OCI-LY1 (cell line): Measurements from ENCODE around the gene FDXR.

Experiments
- H2AFZ ChIP-seq: fragments of 200-600 bp; sonication (generic), shearing (Covaris generic); 2 replicates; pipeline ENCODE4 v1.6.0; 2014; ENCODE audit warnings: antibody characterized with exemption, mild to moderate bottlenecking, low read length
- H3F3A ChIP-seq: fragments of 200-600 bp; sonication (generic), shearing (Covaris generic); 2 replicates; pipeline ENCODE4 v1.6.0; 2014; ENCODE audit warnings: mild to moderate bottlenecking, antibody characterized with exemption, low read length, moderate library complexity; ENCODE audit not compliant: insufficient read depth
- H3K27ac ChIP-seq: fragments of 200-600 bp; sonication (generic); 2 replicates; pipeline ENCODE4 v1.5.1; 2014; ENCODE audit warnings: low read length, mixed run types, mild to moderate bottlenecking, low read depth; ENCODE audit not compliant: poor library complexity, severe bottlenecking
- H3K27me3 ChIP-seq: fragments of 200-600 bp; sonication (generic); 2 replicates; pipeline ENCODE4 v1.6.0; 2014; ENCODE audit warnings: antibody characterized with exemption, mild to moderate bottlenecking, low read length, moderate library complexity; ENCODE audit not compliant: insufficient read depth
- H3K36me3 ChIP-seq: fragments of 200-600 bp; sonication (generic); 2 replicates; pipeline ENCODE4 v1.6.1; 2014; ENCODE audit warnings: mild to moderate bottlenecking, antibody characterized with exemption, low read length, moderate library complexity, mixed read lengths; ENCODE audit not compliant: insufficient read depth
- H3K4me1 ChIP-seq: fragments of 200-600 bp; sonication (generic); 2 replicates; pipeline ENCODE4 v1.5.1; 2014; ENCODE audit warnings: mild to moderate bottlenecking, low read length, moderate library complexity; ENCODE audit not compliant: insufficient read depth, severe bottlenecking
- H3K4me2 ChIP-seq: fragments of 200-600 bp; sonication (generic), shearing (Covaris generic); 2 replicates; pipeline ENCODE4 v1.6.1; 2014; ENCODE audit warnings: low read length
- H3K4me3 ChIP-seq: fragments of 200-600 bp; sonication (generic); 2 replicates; pipeline ENCODE4 v1.5.1; 2014; ENCODE audit warnings: low read length, low read depth, mild to moderate bottlenecking, mixed read lengths; ENCODE audit not compliant: poor library complexity, severe bottlenecking
- H3K79me2 ChIP-seq: fragments of 200-600 bp; shearing (Covaris generic); 2 replicates; pipeline ENCODE4 v1.6.1; 2016; ENCODE audit warnings: mixed run types, low read length, mixed read lengths; ENCODE audit not compliant: insufficient read depth
- H3K9ac ChIP-seq: fragments of 200-600 bp; sonication (generic), shearing (Covaris generic); 2 replicates; pipeline ENCODE4 v1.6.1; 2014; ENCODE audit warnings: mild to moderate bottlenecking, low read length, mixed read lengths
- H3K9me2 ChIP-seq: fragments of 200-600 bp; sonication (generic), shearing (Covaris generic); 2 replicates; pipeline ENCODE4 v1.6.1; 2014; ENCODE audit warnings: low read depth, mild to moderate bottlenecking, low read length, mixed read lengths
- H3K9me3 ChIP-seq: fragments of 200-600 bp; shearing (Covaris generic); 2 replicates; pipeline ENCODE4 v1.6.1; 2014; ENCODE audit warnings: low read length, mixed read lengths
- H4K20me1 ChIP-seq: fragments of 200-600 bp; sonication (generic), shearing (Covaris generic); 2 replicates; pipeline ENCODE4 v1.6.0; 2016; ENCODE audit warnings: mild to moderate bottlenecking, low read length; ENCODE audit not compliant: insufficient read depth
- CTCF ChIP-seq: fragments of 200-600 bp; sonication (generic), shearing (Covaris generic); IDR thresholded peaks from 2 replicates; pipeline ENCODE4 v1.5.1; 2017; ENCODE audit warnings: mild to moderate bottlenecking, antibody characterized with exemption, low read length, moderate library complexity, mixed read lengths
- EZH2 ChIP-seq: fragments of 200-600 bp; sonication (generic), shearing (Covaris generic); IDR thresholded peaks from 2 replicates; pipeline ENCODE4 v1.8.0; 2017; ENCODE audit warnings: borderline replicate concordance, mixed run types, mild to moderate bottlenecking, antibody characterized with exemption, low read length, moderate library complexity, mixed read lengths

Gene FDXR

GRCh38 chr17:74921026-74921681, 48.4 kb upstream of the FDXR start:
- no peaks in the 10 kb centered on the region for H3K9me3 ChIP-seq
- no peaks in the 10 kb centered on the region for H3K79me2 ChIP-seq
- H3K9ac ChIP-seq, result no peak overlapping the region
- H3K27ac ChIP-seq, result no peak overlapping the region
- no peak overlapping the region for H2AFZ ChIP-seq
- H3K4me1 ChIP-seq, result peaks cover 4% of the 10 kb centered on the region
- no peaks in the 10 kb centered on the region for H4K20me1 ChIP-seq
- no peaks in the 10 kb centered on the region for H3K9me2 ChIP-seq
- no peaks in the 10 kb centered on the region for H3F3A ChIP-seq
- H3K36me3 ChIP-seq, result no peaks in the 10 kb centered on the region
- H3K4me2 ChIP-seq, result no peak overlapping the region
- TF ChIP-seq CTCF (no peak), EZH2 (no peak)
- H3K4me3 ChIP-seq, result no peak overlapping the region
- peaks cover 7% of the 10 kb centered on the region; the same call in 1 of the 2 replicates for H3K27me3 ChIP-seq

GRCh38 chr17:74920642-74921025, 47.8 kb upstream of the FDXR start:
- no peaks in the 10 kb centered on the region for H3F3A ChIP-seq
- H3K9me2 ChIP-seq, result no peaks in the 10 kb centered on the region
- H3K4me3 ChIP-seq, result no peak overlapping the region
- H2AFZ ChIP-seq, result no peak overlapping the region
- no peaks in the 10 kb centered on the region for H3K79me2 ChIP-seq
- no peak overlapping the region for H3K9ac ChIP-seq
- no peaks in the 10 kb centered on the region for H4K20me1 ChIP-seq
- H3K9me3 ChIP-seq, result no peaks in the 10 kb centered on the region
- H3K27ac ChIP-seq, result no peak overlapping the region
- no peak overlapping the region for H3K4me2 ChIP-seq
- H3K27me3 ChIP-seq, result peaks cover 7% of the 10 kb centered on the region; the same call in 1 of the 2 replicates
- H3K4me1 ChIP-seq, result peaks cover 4% of the 10 kb centered on the region
- H3K36me3 ChIP-seq, result no peaks in the 10 kb centered on the region
- TF ChIP-seq EZH2, result no peak
- TF ChIP-seq CTCF, result no peak

GRCh38 chr17:74920306-74920620, 47.5 kb upstream of the FDXR start:
- Histone ChIP-seq H4K20me1 (no peaks in the 10 kb centered on the region), H3K4me3 (no peak overlapping the region), H3K9ac (no peak overlapping the region), H3K4me2 (no peak overlapping the region), H3K9me3 (no peaks in the 10 kb centered on the region), H3K27ac (no peak overlapping the region), H3K4me1 (peaks cover 4% of the 10 kb centered on the region), H3K27me3 (peaks cover 7% of the 10 kb centered on the region; the same call in 1 of the 2 replicates), H3K9me2 (no peaks in the 10 kb centered on the region), H2AFZ (no peak overlapping the region), H3F3A (no peaks in the 10 kb centered on the region), H3K36me3 (no peaks in the 10 kb centered on the region), H3K79me2 (no peaks in the 10 kb centered on the region)
- TF ChIP-seq CTCF, result no peak
- no peak for TF ChIP-seq EZH2
